GM18909 (cell line): ENCODE results near the gene RNF41.
"Not testable (repeated sequence)": the region's sequence is repeated elsewhere in the genome, so short reads cannot be mapped to it uniquely, and the experiment has no call there.

Experiments
- ATAC-seq: cut with Tn5 transposase; IDR thresholded peaks from one replicate; pipeline ENCODE4 v1.9.1; 2021; ENCODE audit warnings: mild to moderate bottlenecking; ENCODE audit not compliant: unreplicated experiment, poor library complexity

The RNF41 gene

GRCh38 chr12:56156464-56157200 lies 65.1 kb downstream of the RNF41 start:
- not testable (repeated sequence) for ATAC-seq

GRCh38 chr12:56155256-56155845 lies 66.4 kb downstream of the RNF41 start:
- ATAC-seq = no peak

- no peak for ATAC-seq
Measured at GRCh38 chr12:56154818-56155217, 66.9 kb downstream of the RNF41 start.

- no peak for ATAC-seq
Measured at GRCh38 chr12:56154246-56154771, 67.4 kb downstream of the RNF41 start.

GRCh38 chr12:56153678-56154065 lies 68.0 kb downstream of the RNF41 start:
- ATAC-seq = no peak

GRCh38 chr12:56152756-56153677 lies 68.7 kb downstream of the RNF41 start:
- ATAC-seq = no peak
